GM21515 (cell line): ENCODE results near the gene ENTPD8.

ENCODE experiments used
- ATAC-seq: cut with Tn5 transposase; IDR thresholded peaks from one replicate; pipeline ENCODE4 v1.9.1; 2021; ENCODE audit not compliant: unreplicated experiment

Gene ENTPD8, protein sequence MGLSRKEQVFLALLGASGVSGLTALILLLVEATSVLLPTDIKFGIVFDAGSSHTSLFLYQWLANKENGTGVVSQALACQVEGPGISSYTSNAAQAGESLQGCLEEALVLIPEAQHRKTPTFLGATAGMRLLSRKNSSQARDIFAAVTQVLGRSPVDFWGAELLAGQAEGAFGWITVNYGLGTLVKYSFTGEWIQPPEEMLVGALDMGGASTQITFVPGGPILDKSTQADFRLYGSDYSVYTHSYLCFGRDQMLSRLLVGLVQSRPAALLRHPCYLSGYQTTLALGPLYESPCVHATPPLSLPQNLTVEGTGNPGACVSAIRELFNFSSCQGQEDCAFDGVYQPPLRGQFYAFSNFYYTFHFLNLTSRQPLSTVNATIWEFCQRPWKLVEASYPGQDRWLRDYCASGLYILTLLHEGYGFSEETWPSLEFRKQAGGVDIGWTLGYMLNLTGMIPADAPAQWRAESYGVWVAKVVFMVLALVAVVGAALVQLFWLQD

DNA sequence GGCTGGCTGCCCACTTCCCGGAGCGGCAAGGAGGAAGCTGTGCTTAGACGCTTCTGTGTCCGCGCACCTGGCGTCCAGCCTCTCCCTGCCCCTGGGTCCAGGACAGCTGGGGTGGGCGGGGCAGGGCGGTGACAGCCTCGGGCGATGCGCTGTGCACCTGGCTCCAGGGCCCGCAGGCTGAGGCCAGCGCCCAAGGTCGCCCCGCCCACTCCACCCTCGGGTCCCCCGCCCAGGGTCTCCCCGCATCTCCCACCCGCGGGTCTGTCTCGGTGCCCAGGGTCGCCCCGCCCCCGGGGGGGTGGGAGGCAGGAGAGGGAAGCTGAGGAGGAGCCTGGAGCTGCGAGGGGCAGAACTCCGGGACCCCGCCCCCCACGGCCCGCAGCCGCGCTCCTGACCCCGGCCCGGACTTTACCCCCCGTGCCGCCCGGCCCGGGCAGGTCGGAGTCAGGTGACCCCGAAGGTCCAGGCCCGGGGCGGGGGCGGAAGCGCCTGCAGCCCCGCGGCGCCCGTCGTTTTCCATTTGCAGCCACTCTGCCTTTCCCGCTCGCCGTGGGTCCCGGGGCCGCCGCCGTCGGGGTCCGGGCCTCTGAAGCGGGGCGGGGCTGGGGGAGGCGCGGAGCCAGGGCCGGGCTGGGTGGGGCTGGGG is at the start of gene ENTPD8:
ENTPD8 (minus strand) TSS at position 69 of the 646 bp plus-strand sequence. CDS start 3,072 bp downstream, outside the sequence.
- no peak for ATAC-seq

DNA sequence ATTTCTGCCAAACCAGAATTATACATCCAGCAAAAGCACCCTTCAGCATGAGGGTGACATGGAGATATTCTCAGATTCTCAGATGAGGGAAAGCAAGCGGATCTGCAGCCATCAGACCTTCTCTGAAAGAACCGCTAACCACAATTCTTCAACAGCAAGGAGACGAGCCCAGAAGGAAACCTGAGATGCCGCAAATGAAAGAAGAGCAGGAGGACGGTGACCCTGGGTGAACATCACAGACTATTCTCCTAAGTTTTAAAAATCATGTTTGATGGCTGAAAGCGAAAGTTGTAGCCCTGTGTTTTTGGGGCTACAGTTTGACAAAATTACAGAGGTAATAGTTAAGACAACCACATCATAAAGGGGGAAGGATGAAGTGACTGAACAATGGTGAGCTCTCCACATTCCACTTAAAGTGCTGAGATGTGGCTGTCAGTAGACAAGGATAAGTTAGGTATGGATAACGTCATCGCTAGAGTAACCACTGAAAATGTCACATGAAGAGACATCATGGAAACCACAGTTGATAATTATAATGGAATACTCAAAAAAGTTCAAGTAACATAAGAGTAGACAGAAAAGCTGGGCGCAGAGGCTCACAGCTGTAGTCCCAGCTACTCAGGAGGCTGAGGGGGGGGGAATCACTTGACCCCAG is 49.5 kb upstream of the ENTPD8 start:
- ATAC-seq: no peak

DNA sequence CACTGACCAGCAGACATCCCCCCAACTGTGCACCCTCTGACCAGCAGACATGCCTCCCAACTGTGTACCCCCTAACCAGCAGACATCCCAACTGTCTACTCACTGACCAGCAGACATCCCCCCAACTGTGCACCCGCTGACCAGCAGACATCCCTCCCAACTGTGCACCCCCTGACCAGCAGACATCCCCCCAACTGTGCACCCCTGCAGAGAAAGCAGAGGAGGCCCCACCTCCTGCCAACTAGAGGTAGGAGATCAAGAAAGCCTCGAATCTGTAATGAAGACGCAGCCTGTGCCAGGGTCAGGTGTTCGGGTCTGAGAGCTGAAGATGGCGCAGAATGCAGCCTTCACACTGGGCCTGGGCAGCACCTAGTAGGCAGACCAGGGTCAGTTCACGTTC is 47.7 kb upstream of the ENTPD8 start:
- ATAC-seq: no peak

DNA sequence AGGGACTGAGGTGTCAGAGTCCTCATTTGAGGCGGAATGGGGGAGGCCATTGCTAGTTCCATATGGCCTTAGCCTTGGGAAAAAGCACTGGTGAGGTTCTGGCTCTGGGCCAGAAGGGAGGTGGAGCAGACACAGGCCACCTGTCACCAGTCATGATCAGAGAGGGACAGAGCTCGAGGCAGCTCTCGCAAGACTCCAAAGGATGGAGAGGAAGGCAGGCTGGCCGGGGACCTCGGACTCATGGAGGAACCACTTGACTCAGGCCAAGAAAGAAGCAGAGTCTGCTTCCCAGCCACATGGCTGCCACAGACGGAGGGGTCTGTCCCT is 47.1 kb upstream of the ENTPD8 start:
- ATAC-seq: no peak

DNA sequence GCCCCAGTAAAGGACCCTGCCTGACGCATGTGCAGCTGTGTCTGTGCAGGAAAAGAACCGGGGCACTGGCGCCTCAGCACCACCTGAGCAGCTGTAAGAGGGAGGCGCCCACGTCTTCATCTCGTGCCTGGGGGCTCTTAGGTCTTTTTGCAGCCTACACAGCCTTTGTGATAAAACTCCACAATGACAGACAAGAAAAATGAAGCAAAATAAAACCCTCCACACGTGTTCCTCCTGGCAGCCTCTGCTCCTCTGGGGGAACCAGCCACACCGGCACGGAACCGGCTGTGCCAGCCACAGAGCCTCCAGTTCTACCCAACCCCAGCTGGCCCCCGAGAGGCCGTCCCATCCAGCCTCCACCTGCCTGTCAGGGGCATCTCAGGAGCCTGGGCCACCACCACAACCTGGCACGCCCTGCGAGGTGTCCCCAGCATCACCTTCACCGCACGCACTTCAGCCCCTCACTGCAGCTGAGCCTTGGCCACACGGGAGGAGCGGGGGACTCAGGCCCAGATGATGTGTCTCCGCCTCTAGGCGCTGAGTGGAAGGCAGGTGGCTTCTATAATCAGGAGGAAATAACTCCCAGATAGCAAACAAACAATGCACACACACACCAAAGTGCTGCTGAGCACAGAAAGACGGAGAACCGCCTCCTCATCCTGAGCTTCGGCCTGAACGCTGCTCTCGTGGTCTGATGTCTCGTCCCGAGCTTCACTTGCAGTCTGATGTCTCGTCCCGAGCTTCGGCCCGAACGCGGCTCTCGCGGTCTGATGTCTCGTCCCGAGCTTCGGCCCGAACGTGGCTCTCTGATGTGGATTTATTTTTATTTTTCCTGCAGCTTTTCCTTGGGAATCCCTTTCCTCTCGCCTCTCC is 46.5 kb upstream of the ENTPD8 start:
- ATAC-seq: no peak

DNA sequence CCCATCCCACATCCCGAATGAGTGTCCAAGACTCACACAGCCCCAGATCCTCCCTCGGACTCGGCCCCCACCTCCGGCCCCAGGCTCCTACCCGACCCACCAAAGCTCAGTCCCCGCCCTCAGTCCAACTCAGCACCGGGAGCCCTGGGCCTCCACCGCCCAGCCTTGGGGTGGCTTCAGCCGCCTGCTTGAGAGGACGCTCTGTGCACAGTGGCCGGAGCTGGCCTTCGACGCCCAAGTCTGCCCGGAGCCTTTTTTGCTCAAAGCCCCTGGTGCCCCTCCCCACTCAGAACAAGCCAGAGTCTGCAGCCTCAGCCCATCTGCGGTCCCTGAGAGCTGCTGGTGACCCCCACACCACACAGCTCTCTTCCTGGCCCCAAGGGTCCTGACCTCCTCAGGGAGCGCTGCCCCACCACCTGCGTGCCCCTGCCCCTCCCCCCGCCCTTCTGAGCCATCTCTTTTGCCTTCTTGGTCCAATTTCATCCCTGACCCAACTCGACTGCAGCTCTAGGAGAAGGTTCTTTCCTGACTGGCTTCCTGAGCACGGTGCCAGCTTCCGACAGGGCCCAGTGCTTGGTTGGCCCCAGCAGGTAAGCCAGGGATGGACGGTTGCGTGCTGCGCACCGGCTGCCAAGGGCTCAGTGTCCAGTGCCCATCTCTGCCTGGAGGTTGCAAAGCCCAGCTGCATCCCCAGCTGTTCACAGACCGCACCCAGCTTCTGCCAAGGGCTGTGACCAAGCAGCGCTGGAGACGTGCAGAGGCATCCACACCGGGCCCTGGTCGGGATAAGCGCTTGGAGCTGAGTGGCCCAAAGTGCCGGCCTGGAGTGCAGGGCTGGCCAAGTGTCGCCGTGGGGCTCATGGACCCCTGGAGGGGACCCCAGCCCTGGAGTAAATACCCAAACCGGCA is 45.6 kb upstream of the ENTPD8 start:
- no peak for ATAC-seq

DNA sequence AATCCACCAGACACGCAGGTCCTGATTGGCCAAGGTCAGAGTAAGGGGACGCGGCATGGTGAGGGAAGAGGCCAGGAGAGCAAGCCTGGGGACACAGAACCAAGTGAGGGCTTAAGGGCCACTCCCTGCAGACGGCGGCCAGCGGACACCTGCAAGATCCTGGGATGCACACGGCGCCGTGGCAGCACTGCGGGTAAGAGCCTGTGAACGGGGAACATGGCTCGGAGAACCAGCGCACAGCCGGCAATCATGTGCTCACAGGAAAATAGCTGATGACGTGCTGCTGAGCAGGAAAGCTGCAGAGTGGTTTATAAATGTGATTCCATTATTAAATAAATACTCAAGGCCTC is 45.0 kb upstream of the ENTPD8 start:
- no peak for ATAC-seq

DNA sequence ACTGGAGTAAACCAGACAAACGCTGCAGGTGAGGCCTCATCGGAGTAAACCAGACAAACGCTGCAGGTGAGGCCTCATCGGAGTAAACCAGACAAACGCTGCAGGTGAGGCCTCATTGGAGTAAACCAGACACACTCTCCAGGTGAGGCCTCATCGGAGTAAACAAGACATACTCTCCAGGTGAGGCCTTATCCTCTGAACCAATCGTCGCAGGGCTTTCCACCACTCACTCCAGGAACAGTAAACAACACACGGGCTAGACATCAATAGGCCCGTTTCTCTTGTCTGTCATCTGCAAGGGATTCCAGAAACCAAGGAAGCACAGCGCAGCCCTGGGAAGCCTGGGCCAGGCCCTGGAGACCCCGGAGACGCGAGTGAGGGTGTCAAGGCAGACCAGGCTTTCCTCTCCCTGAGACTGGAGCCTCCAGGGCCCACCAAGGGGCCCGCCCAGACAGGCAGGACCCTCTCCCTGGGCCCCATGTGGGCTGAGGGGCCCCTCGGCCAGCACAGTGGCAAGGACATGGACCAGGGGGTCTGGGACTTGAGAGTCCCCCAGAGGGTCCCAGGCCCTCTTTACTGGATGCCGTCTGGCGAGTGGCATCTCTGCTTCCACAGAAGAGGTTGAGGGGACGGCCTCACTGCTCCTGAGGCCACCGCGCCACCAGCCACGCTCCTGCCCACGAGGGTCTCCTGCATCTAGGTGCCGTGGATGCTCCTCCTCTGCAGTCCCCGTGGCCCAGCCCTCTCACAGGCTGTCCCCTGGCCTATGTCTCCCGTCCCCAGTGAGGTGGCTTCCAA is 44.4 kb upstream of the ENTPD8 start:
- ATAC-seq: no peak

DNA sequence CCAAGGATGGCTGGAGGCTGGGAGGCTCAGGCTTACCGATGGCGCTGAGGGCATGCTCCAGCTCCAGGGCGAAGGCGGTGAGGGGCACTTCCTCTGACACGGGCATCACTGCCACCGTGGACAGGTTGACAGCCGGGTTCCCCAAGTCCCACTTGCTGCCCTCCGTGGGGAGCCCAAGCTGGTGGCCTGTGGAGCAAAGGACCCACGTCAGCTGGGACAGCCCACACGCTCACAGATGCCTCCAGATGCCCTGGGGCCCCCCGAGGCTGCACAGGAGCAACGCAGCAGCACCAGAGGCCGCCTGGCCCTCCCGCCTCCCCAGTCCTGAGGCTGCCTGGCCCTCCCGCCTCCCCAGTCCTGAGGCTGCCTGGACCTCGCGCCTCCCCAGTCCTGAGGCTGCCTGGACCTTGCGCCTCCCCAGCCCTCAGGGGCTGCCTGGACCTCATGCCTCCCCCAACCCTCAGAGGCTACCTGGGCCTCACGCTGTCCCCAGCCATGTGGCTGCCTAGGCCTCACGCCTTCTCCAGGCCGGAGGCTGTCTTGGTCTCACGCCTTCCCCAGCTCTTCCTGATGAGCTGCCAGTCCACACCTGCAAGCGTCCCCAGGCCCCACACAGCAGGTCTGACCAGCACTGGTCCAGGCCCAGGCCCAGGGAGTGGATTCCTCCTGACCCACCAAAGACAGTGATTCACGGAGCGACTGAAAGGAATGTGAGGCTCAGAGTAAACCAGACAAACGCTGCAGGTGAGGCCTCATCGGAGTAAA is 43.6 kb upstream of the ENTPD8 start:
- ATAC-seq: no peak

DNA sequence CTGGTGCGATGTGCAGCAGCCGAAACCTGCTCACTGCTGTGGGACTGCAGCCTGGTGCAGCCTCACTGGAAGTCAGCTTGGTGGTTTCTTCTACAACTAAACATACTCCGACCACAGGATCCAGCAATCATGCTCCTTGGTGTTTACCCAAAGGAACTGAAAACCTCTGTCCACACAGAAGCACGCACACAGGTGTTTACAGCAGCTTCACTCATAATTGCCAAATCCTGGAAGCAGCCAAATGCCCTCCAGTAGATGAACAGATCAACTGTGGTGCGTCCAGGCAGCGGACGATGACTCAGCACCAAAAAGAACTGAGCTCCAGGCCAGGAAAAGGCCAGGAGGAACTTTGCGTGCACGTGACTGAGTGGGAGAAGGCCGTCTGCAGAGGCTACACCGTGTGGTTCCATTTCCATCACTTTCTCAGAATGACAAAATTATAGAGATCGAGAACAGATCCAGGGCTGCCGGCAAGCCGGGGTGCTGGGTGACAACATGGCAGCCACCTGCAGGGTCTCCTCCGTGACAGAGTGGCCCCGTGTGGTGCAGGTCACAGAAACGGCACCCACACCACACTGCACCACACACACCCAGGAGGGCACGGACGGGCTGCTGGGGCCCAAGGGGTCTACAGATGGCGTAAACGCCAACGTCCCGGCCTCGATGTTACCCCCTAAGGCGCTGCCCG is 41.1 kb upstream of the ENTPD8 start:
- no peak for ATAC-seq

DNA sequence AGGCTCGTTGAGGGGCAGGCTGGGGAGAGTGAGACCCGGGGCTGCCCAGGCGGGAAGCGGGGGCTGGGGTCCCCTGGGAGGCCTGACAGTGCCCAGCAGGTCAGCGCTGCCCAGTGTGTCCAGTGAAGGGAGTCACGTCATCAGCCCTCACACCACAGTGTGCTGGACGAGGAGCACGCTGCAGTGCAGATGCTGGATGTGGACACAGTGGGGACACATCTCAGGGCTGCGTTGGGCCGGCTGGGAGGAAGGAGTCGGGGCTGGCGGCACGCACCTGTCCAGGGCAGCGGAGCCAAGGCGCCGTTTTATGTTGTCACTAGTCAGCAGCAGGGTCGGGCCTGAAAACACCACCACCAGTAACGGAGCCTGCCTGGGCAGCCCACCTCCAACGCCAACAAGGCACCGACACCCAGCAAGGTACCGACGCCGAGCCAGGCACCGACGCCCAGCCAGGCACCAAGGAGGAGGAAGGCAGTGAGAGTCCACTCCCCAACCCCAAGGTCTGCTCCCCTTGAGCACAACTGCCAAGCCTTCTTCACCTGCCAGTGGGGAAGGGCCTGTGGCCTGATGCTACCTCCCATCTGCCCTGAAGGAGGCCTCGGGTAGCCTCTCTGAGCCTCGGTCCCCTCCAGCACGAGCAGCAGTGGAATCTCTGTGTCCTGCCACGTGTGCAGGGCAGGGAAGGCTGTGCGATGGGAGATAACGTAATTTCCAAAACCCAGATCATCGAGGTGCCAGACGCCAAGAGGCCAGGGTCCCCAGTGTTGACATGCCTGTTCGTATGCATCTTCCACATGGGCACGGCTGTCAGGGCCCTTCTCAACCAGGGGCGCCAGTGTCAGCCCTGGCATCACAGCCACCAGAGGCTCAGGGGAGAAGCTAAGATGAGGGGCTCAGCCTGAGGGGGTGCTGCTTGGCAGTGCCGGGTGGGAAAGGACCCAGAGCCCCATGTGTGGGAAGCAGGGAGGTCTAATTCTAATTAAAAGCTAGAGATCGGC is 39.8 kb upstream of the ENTPD8 start:
- ATAC-seq: no peak

DNA sequence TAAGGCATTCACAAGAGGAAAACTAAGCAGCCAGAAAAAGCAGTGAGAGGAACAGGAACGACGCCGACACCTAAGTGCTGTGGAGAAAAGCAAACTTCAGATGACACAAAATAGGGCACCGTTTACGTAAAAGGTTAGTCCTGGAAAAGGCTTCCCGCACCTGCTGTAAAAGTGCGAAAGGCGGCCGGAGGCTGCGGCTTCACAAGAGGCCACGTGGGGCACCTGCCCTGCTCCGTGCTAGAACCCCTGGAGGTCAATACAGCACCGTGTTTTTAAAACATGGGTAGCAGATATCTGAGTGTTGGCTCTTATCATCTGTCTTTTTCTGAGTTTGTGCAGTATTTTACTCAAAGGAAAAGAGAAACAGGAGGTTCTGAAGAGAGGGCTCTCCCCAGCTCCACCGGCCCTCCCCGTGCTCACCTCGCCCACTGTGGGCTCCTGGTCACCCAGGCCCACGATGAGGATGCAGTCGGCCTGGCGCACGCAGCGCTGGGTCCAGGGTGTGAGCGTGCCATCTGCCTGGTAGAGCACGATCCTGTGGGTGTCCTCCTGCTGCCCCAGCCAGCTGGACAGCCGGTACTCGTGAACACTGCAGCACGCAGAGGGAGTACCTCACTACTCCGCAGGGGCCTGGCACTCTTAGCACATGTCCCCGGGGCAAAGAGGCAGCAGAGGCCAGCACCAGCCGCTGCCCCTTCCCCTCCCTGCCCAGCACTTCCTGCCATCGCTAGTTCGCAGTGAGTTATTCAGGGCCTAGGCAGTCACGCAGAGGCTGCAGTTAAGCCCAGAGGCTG is 38.9 kb upstream of the ENTPD8 start:
- ATAC-seq: no peak

DNA sequence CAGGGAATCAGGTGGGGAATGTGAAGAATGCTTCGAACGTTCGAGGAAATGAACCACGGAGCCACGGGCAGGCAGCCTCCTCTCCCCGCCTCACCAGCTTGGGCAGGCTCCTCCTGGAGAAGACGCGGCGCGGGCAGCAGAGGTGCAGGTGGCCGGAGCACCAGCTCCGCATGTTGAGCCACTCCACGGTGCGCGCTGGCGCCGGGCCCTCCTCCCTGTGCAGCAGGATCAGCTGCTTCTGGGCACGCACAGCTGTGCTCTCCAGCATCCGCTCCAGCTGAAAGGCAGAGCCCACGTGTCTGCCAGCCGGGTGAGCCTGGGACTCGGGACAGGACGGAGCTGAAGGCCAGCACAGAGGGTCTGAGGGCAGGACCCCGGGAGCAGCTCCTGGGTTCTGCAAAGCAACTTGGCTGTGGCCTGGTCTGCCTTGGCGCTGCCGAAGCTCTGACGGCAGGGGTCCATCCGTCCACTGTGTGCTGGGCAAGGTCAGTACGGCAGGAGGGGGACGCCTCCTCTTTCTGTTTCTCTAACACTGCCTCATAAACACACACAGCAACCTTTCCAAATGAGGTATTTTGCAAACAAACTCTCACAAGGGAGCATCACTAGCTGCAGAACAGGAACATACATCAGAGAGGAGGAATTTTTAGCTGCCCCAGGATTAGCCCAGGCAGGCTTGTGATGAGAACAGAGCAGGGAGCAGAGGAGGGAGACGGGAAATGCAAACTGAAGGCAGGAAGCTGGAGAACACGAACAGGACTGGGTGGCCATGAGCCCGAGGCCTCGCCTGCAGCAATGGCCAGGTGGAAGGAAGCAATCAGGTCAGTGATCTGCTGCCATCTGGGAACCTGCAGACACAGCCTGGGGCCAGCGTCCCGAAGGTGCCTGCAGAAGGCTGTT is 38.1 kb upstream of the ENTPD8 start:
- ATAC-seq: no peak

DNA sequence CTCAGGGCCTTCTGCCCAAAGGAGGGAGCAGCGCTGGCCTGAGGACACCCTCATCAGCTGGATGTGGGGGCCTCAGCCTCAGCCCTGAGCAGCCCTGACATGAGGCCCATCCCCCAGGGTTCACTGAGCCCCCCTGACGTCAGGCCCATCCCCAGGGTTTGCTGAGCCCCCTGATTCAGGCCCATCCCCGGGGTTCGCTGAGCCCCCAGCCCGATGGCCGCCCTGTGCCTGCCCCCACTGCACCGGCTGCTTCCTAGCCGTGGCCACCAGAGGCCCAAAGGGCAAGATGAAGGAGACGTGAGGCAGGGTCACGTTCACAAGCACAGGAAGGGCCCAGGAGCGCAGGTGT is 37.4 kb upstream of the ENTPD8 start:
- no peak for ATAC-seq
